ENCODE data around the gene MAP1S.

DNA sequence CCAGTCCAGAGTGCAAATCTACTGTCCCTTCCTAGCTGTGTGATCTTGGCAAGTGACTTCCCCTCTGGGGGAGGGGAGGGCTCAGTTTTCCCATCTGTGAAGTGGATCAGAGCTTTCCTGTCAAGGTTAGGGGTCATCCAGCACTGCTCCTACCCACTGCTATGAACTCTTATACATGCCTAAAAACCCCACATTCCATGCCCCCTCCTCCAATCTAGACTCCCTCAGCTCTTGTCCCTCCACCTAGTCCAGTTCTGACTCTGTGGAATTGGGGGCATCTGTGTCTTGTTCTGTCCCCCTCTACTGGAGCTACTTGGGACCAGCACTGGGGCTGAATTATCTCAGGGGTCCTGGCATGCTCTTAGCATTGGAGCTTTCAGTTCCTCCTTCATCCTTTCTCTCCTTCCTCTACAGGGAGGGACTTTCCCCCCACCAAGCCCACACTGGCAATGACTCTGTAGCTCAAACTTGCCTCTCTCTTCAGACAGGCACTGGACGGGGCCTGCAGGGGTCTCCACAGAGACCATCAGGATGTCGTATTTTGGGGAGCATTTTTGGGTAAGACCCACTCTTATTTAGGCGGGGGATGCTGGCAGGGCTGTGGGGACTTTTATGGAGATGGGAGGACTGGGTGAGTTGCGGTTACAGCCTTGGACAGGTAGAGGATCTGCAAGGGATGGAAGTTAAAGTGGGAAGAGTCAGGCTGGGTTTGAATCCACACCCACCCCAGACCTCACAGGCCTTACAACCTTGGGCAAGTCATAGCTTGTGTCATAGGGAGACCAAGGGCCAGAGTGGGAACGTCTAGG, 35.6 kb downstream of the MAP1S start:
- no peak for TF ChIP-seq POLR2AphosphoS5 (IDR thresholded peaks at IDR 0.05; ENCODE audit: insufficient read depth in 1 of 2, low read depth in 1 of 2)
- TF ChIP-seq, protein P1, sequence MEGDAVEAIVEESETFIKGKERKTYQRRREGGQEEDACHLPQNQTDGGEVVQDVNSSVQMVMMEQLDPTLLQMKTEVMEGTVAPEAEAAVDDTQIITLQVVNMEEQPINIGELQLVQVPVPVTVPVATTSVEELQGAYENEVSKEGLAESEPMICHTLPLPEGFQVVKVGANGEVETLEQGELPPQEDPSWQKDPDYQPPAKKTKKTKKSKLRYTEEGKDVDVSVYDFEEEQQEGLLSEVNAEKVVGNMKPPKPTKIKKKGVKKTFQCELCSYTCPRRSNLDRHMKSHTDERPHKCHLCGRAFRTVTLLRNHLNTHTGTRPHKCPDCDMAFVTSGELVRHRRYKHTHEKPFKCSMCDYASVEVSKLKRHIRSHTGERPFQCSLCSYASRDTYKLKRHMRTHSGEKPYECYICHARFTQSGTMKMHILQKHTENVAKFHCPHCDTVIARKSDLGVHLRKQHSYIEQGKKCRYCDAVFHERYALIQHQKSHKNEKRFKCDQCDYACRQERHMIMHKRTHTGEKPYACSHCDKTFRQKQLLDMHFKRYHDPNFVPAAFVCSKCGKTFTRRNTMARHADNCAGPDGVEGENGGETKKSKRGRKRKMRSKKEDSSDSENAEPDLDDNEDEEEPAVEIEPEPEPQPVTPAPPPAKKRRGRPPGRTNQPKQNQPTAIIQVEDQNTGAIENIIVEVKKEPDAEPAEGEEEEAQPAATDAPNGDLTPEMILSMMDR (IDR thresholded peaks at IDR 0.05) = no peak

All from vagina (tissue), 2 donors.